Ovary (tissue), 3 donors: Measurements from ENCODE around the gene MID1.

Source experiments
- EP300 ChIP-seq: sonication (generic); formaldehyde crosslinking; IDR thresholded peaks from one replicate; pipeline ENCODE4 v1.6.1; 2017; ENCODE audit warnings: antibody characterized with exemption
- TF ChIP-seq, protein P1 (sequence below), 3 donors: fragments of 450-650 bp in 2 of 3; fragments of 200-600 bp in 1 of 3; IDR thresholded peaks; one replicate each; pipeline versions ENCODE4 v1.5.1 to v1.8.0; 2016 to 2022; ENCODE audit warnings: antibody characterized with exemption in 3 of 3, mild to moderate bottlenecking in 1 of 3
- donor health status: DM: no; HTN: no; CAD: no.

DNA sequence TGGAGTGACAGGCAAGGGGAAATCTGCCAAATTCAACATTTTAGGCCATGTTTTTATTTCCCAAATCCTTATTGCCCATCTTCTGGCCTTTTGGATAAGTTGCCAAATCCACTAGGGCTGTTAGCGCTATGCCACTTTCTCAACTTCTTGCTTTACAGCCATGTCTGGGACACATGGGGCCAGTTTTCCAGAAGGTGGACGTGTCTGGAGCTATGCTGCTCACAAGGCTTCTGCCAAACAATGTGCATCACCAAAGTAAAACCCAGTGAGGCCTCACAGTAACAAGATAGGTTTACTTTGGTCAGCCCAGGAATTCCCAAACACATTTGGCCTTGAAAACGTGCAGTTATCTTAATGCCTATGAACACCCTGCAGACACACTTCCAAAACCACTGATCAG lies 142.9 kb downstream of the MID1 start:
- TF ChIP-seq, protein P1, sequence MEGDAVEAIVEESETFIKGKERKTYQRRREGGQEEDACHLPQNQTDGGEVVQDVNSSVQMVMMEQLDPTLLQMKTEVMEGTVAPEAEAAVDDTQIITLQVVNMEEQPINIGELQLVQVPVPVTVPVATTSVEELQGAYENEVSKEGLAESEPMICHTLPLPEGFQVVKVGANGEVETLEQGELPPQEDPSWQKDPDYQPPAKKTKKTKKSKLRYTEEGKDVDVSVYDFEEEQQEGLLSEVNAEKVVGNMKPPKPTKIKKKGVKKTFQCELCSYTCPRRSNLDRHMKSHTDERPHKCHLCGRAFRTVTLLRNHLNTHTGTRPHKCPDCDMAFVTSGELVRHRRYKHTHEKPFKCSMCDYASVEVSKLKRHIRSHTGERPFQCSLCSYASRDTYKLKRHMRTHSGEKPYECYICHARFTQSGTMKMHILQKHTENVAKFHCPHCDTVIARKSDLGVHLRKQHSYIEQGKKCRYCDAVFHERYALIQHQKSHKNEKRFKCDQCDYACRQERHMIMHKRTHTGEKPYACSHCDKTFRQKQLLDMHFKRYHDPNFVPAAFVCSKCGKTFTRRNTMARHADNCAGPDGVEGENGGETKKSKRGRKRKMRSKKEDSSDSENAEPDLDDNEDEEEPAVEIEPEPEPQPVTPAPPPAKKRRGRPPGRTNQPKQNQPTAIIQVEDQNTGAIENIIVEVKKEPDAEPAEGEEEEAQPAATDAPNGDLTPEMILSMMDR (IDR thresholded peaks at IDR 0.05): no peak
- no peak for TF ChIP-seq EP300
